Measurements from ENCODE around the gene THEM4. TPM values are rescaled to one million over a fixed set of nuclear protein-coding genes. Genes with fewer than 3 reads are reported as not detected.
A peak's percentile ranks its signal among the peaks of the same experiment; 100 is the strongest.

THEM4 gene
- total and polyA plus RNA-seq, 4 experiments from 2014 or later, result 105 to 122 (median 109) TPM

DNA sequence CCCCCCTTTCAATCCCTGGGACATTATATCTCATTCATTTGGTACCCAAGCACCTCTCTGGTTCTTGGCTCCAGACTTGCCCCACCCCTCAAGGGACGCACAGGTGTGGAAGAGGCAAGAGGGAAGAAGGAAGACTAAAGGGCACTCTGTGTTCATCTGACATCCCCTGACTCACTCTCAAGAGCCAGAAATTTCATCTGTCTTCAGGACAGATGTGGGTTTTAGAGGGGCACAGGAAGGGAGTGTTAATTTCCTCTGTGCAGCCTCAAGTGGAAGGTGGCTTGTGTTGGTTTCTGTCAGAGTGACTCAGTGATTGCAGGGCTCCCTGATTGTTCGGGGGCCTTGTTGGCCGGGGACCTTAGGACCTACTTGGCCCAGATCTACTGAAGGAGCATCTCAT, 72.1 kb downstream of the THEM4 start:
- peaks cover 44 to 91% (median 72%) of the 10 kb centered on the region in 4 donors for H3K4me1 Mint-ChIP-seq
- peak overlapping the region; percentile 73 to 97 (median 93) for H3K4me3 Mint-ChIP-seq
- H3K27ac Mint-ChIP-seq, result peak overlapping the region; percentile 87 to 99 (median 97)
- peaks cover 80% of the 10 kb centered on the region for H3K4me1 ChIP-seq (ENCODE audit: insufficient read depth, low read length)
- peak in 4 of 5 donors; percentile 35 to 73 (median 42) for DNase-seq
- intact Hi-C loops (cut with micrococcal nuclease), result loop anchor here (5.0 kb wide), 5 partner anchors 70 to 380 kb away; partner anchors contain the start of genes POGZ, SNX27 and THEM4
- H3K27me3 Mint-ChIP-seq, result no peaks in the 10 kb centered on the region
- H3K36me3 ChIP-seq (ENCODE audit: insufficient read depth, low read length), result no peaks in the 10 kb centered on the region
- no peaks in the 10 kb centered on the region for H3K27me3 ChIP-seq (ENCODE audit: insufficient read depth, low read length)
- POLR2A ChIA-PET (ENCODE audit: partially characterized antibody), result interaction anchor here (0.6 to 7.5 kb wide), 15 partner anchors 16 to 1698 kb away, joined by 3 to 127 read pairs (median 4); partner anchors contain the start of genes MRPL9, TDRKH and THEM4
- H3K27ac ChIP-seq (ENCODE audit: low read depth, low read length), result peak overlapping the region; percentile 75
- CTCF ChIA-PET (ENCODE audit: partially characterized antibody), result interaction anchor here (0.7 to 5.7 kb wide), 30 partner anchors 9 to 393 kb away, joined by 3 to 69 read pairs (median 6); partner anchors contain the start of genes MRPL9 and TDRKH
- peak overlapping the region; percentile 24 to 83 for H3K4me3 ChIP-seq (ENCODE audit: low read length in 2 of 2)
- H3K36me3 Mint-ChIP-seq, result peaks cover 0 to 7% of the 10 kb centered on the region in 2 donors
- peaks cover 0 to 3% (median 0%) of the 10 kb centered on the region in 8 donors for H3K9me3 Mint-ChIP-seq
- H3K9me3 ChIP-seq (ENCODE audit: control insufficient read depth in 1 of 2, low read length in 2 of 2), result no peaks in the 10 kb centered on the region

GRCh38 chr1:151835596-151835995, 73.7 kb downstream of the THEM4 start:
- peaks cover 51 to 92% (median 75%) of the 10 kb centered on the region in 4 donors for H3K4me1 Mint-ChIP-seq
- H3K36me3 Mint-ChIP-seq, result peaks cover 0 to 7% of the 10 kb centered on the region in 2 donors
- Histone ChIP-seq H3K4me1 (ENCODE audit: insufficient read depth, low read length) (peaks cover 93% of the 10 kb centered on the region), H3K9me3 (ENCODE audit: control insufficient read depth in 1 of 2, low read length in 2 of 2) (no peaks in the 10 kb centered on the region), H3K27ac (ENCODE audit: low read depth, low read length) (no peak overlapping the region), H3K4me3 (ENCODE audit: low read length in 2 of 2) (no peak overlapping the region), H3K36me3 (ENCODE audit: insufficient read depth, low read length) (no peaks in the 10 kb centered on the region), H3K27me3 (ENCODE audit: insufficient read depth, low read length) (no peaks in the 10 kb centered on the region)
- H3K27me3 Mint-ChIP-seq, result no peaks in the 10 kb centered on the region
- H3K4me3 Mint-ChIP-seq, result peak overlapping the region in 1 of 8 donors; percentile 3
- ChIA-PET CTCF (ENCODE audit: partially characterized antibody) (interaction anchor here (0.6 to 5.7 kb wide), 31 partner anchors 8 to 495 kb away, joined by 3 to 69 read pairs (median 6); partner anchors contain the start of genes MRPL9, TDRKH and TUFT1), POLR2A (ENCODE audit: partially characterized antibody) (interaction anchor here (0.9 to 12.4 kb wide), 9 partner anchors 15 to 242 kb away, joined by 3 to 233 read pairs (median 8); partner anchors contain the start of genes MRPL9 and TDRKH)
- peaks cover 0 to 3% (median 0%) of the 10 kb centered on the region in 8 donors for H3K9me3 Mint-ChIP-seq
- intact Hi-C loops (cut with micrococcal nuclease), result loop anchor here (5.0 kb wide), 5 partner anchors 72 to 378 kb away; partner anchors contain the start of genes POGZ, SNX27 and THEM4
- DNase-seq, result no peak
- peak overlapping the region in 5 of 7 donors; percentile 2 to 97 (median 44) for H3K27ac Mint-ChIP-seq

- Histone ChIP-seq H3K36me3 (ENCODE audit: insufficient read depth, low read length) (no peaks in the 10 kb centered on the region), H3K4me3 (ENCODE audit: low read length in 2 of 2) (no peak overlapping the region), H3K27me3 (ENCODE audit: insufficient read depth, low read length) (no peaks in the 10 kb centered on the region), H3K27ac (ENCODE audit: low read depth, low read length) (peak overlapping the region; percentile 37), H3K4me1 (ENCODE audit: insufficient read depth, low read length) (peaks cover 93% of the 10 kb centered on the region), H3K9me3 (ENCODE audit: control insufficient read depth in 1 of 2, low read length in 2 of 2) (no peaks in the 10 kb centered on the region)
- H3K4me1 Mint-ChIP-seq, result peaks cover 60 to 92% (median 75%) of the 10 kb centered on the region in 4 donors
- CTCF ChIA-PET (ENCODE audit: partially characterized antibody), result interaction anchor here (0.5 to 5.7 kb wide), 14 partner anchors 12 to 390 kb away, joined by 3 to 69 read pairs (median 5); partner anchors contain the start of gene MRPL9
- H3K9me3 Mint-ChIP-seq, result peaks cover 0 to 5% (median 0%) of the 10 kb centered on the region in 8 donors
- peaks cover 0 to 2% of the 10 kb centered on the region in 2 donors for H3K36me3 Mint-ChIP-seq
- peak overlapping the region in 4 of 8 donors; percentile 73 to 85 (median 82) for H3K4me3 Mint-ChIP-seq
- intact Hi-C loops (cut with micrococcal nuclease), result no loop called here
- POLR2A ChIA-PET (ENCODE audit: partially characterized antibody), result interaction anchor here (1.1 to 12.4 kb wide), 4 partner anchors 16 to 71 kb away, joined by 3 to 233 read pairs (median 6); partner anchors contain the start of gene MRPL9
- H3K27ac Mint-ChIP-seq, result peak overlapping the region; percentile 71 to 95 (median 90)
- no peak for DNase-seq
- no peaks in the 10 kb centered on the region for H3K27me3 Mint-ChIP-seq
Measured at GRCh38 chr1:151834239-151834638, 75.1 kb downstream of the THEM4 start.

DNA sequence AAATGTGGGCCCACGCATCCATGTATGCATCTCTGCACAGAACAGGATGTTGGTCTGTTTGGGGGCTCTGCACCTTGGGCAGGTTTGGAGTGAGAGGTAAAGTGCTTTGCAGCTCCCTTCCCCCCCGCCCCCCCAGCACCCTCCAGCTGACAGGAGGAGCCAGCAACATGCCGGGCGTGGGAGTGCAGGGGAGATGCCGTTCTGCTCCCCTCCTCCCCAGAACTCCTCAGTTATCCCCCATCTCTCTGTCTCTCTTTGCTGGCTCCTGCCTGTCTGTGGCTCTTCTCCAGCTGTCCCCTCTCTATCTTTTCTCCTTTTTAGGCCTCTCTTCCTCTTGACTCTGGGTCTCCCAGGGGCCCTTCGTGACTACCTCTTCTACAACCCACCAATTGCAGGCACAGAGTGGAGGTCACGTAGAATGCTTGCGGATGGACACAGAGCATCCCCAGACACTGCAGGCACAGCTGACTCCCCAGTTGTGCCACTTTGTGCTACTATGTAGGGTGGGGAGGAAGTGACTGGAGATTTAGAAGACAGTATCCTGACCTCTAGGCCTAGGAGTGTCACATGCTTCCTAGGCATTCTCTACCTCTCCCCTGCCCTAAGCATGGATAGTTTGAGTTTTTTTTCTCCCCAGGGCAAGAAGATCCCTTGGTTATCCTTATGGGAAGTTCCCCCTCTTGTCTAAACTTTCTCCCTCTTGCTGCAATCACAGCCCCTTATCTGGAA, 76.0 kb downstream of the THEM4 start:
- no peaks in the 10 kb centered on the region for H3K27me3 Mint-ChIP-seq
- peak overlapping the region; percentile 73 to 85 (median 78) for H3K4me3 Mint-ChIP-seq
- peaks cover 0 to 2% of the 10 kb centered on the region in 2 donors for H3K36me3 Mint-ChIP-seq
- DNase-seq, result no peak
- H3K27ac ChIP-seq (ENCODE audit: low read depth, low read length), result peak overlapping the region; percentile 37
- H3K9me3 ChIP-seq (ENCODE audit: control insufficient read depth in 1 of 2, low read length in 2 of 2), result no peaks in the 10 kb centered on the region
- ChIA-PET CTCF (ENCODE audit: partially characterized antibody) (interaction anchor here (1.0 to 5.7 kb wide), 8 partner anchors 11 to 238 kb away, joined by 3 to 69 read pairs (median 6); partner anchors contain the start of genes MRPL9 and TDRKH), POLR2A (ENCODE audit: partially characterized antibody) (interaction anchor here (0.7 to 12.4 kb wide), 4 partner anchors 16 to 59 kb away, joined by 3 to 233 read pairs (median 6); no protein-coding TSS in a partner anchor)
- H3K27me3 ChIP-seq (ENCODE audit: insufficient read depth, low read length), result no peaks in the 10 kb centered on the region
- peak overlapping the region; percentile 90 to 95 (median 92) for H3K27ac Mint-ChIP-seq
- no peak overlapping the region for H3K4me3 ChIP-seq (ENCODE audit: low read length in 2 of 2)
- H3K9me3 Mint-ChIP-seq, result peaks cover 0 to 5% (median 0%) of the 10 kb centered on the region in 8 donors
- H3K4me1 Mint-ChIP-seq, result peaks cover 64 to 96% (median 81%) of the 10 kb centered on the region in 4 donors
- intact Hi-C loops (cut with micrococcal nuclease), result no loop called here
- peaks cover 96% of the 10 kb centered on the region for H3K4me1 ChIP-seq (ENCODE audit: insufficient read depth, low read length)
- no peaks in the 10 kb centered on the region for H3K36me3 ChIP-seq (ENCODE audit: insufficient read depth, low read length)

DNA sequence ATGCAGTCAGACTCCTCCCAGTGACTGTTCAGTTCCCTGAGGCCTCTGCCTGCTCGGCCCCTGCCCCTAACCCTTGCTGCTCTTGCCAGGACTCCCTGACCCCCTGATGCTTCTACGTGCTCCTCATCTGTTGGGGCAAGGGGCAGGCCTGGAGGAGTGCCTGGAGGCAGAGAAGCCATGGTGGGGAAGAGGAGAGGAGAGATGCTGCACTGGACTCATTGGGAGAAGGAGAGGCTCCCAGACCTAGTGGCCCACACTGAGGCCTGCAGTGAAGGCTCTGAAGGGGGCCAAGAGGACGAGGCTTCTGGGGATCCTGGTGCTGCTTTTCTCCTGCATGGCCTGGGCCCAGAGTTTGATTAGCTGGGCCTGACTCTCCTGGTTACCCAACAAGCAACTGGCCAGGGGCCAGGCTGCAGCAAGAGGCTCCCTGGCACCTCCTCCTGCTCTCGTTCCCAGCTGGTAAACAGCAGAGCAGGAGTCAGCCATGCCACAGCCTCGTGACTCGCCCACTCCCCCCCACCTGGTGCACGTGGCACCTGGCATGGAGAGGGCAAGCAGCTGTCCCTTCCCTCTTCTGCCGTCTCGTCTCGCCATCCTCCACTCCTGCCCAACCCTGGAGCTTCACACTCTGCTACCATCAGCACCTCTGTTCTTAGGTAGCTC, 76.9 kb downstream of the THEM4 start:
- Histone ChIP-seq H3K27ac (ENCODE audit: low read depth, low read length) (peak overlapping the region; percentile 34), H3K4me1 (ENCODE audit: insufficient read depth, low read length) (peaks cover 100% of the 10 kb centered on the region), H3K36me3 (ENCODE audit: insufficient read depth, low read length) (no peaks in the 10 kb centered on the region), H3K27me3 (ENCODE audit: insufficient read depth, low read length) (no peaks in the 10 kb centered on the region), H3K9me3 (ENCODE audit: control insufficient read depth in 1 of 2, low read length in 2 of 2) (no peaks in the 10 kb centered on the region), H3K4me3 (ENCODE audit: low read length in 2 of 2) (no peak overlapping the region)
- peaks cover 0 to 5% (median 0%) of the 10 kb centered on the region in 8 donors for H3K9me3 Mint-ChIP-seq
- H3K27ac Mint-ChIP-seq, result peak overlapping the region; percentile 88 to 95 (median 93)
- peaks cover 67 to 100% (median 85%) of the 10 kb centered on the region in 4 donors for H3K4me1 Mint-ChIP-seq
- peak overlapping the region; percentile 74 to 87 (median 81) for H3K4me3 Mint-ChIP-seq
- intact Hi-C loops (cut with micrococcal nuclease), result no loop called here
- no peaks in the 10 kb centered on the region for H3K27me3 Mint-ChIP-seq
- ChIA-PET POLR2A (ENCODE audit: partially characterized antibody) (interaction anchor here (1.2 to 12.4 kb wide), 3 partner anchors 15 to 69 kb away, joined by 3 to 233 read pairs (median 18); partner anchors contain the start of gene MRPL9), CTCF (ENCODE audit: partially characterized antibody) (interaction anchor here (0.6 to 5.7 kb wide), 6 partner anchors 16 to 237 kb away, joined by 3 to 69 read pairs (median 4); partner anchors contain the start of gene TDRKH)
- no peak for DNase-seq
- H3K36me3 Mint-ChIP-seq, result peaks cover 0 to 2% of the 10 kb centered on the region in 2 donors

DNA sequence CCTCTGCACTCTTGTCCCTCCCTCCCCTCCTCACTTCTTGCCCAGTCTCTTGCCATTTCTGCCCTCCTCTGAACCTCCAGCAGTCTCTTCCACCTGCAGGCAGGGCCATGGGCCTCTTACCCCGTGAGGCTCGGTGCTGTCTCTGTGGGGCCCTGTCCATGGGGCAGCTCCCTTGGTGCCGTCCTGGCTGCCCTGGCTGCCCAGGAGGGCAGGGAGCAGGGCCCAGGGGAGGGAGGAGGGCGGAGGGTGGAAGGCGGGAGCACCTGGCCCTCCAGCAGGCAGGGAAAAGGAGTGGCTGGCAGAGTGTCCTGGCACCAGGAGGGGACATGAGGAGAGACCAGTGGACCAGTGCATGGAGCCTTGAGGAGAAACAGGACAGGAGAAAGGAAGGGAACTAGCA, 77.7 kb downstream of the THEM4 start, which contains the start of gene RORC:
Gene RORC (minus strand): TSS at position 198 of the 400 bp plus-strand sequence. CDS start 38 bp downstream, at position 160.
- Mint-ChIP-seq H3K36me3 (no peaks in the 10 kb centered on the region), H3K27me3 (no peaks in the 10 kb centered on the region), H3K27ac (peak within 1 kb of the TSS; percentile 91 to 95 (median 93)), H3K4me1 (peaks cover 60 to 99% (median 81%) of the 10 kb centered on the region in 4 donors), H3K9me3 (peaks cover 0 to 4% (median 0%) of the 10 kb centered on the region in 8 donors), H3K4me3 (peak within 1 kb of the TSS; percentile 74 to 87 (median 81))
- H3K9me3 ChIP-seq (ENCODE audit: control insufficient read depth in 1 of 2, low read length in 2 of 2), result no peaks in the 10 kb centered on the region
- POLR2A ChIA-PET (ENCODE audit: partially characterized antibody), result interaction anchor here (0.9 to 12.4 kb wide), 5 partner anchors 8 to 68 kb away, joined by 3 to 233 read pairs (median 33); partner anchors contain the start of genes C2CD4D, MRPL9 and TDRKH
- no peaks in the 10 kb centered on the region for H3K27me3 ChIP-seq (ENCODE audit: insufficient read depth, low read length)
- DNase-seq, result no peak
- peak within 1 kb of the TSS in 1 of 2 donors; percentile 36 for H3K4me3 ChIP-seq (ENCODE audit: low read length in 2 of 2)
- no peaks in the 10 kb centered on the region for H3K36me3 ChIP-seq (ENCODE audit: insufficient read depth, low read length)
- CTCF ChIA-PET (ENCODE audit: partially characterized antibody), result interaction anchor here (1.0 to 2.3 kb wide), 3 partner anchors 10 to 68 kb away, joined by 3 to 8 read pairs (median 8); partner anchors contain the start of gene MRPL9
- H3K4me1 ChIP-seq (ENCODE audit: insufficient read depth, low read length), result peaks cover 100% of the 10 kb centered on the region
- peak within 1 kb of the TSS; percentile 62 for H3K27ac ChIP-seq (ENCODE audit: low read depth, low read length)
- intact Hi-C loops (cut with micrococcal nuclease), result no loop called here
